OCI-M2 (cell line): ENCODE results near the gene APOLD1.
"Not testable (repeated sequence)": the region's sequence is repeated elsewhere in the genome, so short reads cannot be mapped to it uniquely, and the experiment has no call there.

Source experiments
- DNase-seq: peaks from one replicate; lab custom pipeline; 2025; ENCODE audit not compliant: unreplicated experiment; lab: John Stamatoyannopoulos, UW

APOLD1 gene

GRCh38 chr12:12807517-12807903 lies 22.1 kb downstream of the APOLD1 start:
- DNase-seq = not testable (repeated sequence)

- DNase-seq = no peak
Observed at GRCh38 chr12:12807970-12808702, 22.7 kb downstream of the APOLD1 start.

- no peak for DNase-seq
Observed at GRCh38 chr12:12810553-12811021, 25.1 kb downstream of the APOLD1 start.

GRCh38 chr12:12811343-12811742 lies 25.9 kb downstream of the APOLD1 start:
- DNase-seq = no peak

- DNase-seq = no peak
Observed at GRCh38 chr12:12812174-12812573, 26.7 kb downstream of the APOLD1 start.

- no peak for DNase-seq
Observed at GRCh38 chr12:12812618-12813119, 27.2 kb downstream of the APOLD1 start.

- DNase-seq = no peak
Observed at GRCh38 chr12:12813120-12814101, 28.0 kb downstream of the APOLD1 start, which contains the start of gene DDX47. Gene DDX47, plus strand, starts transcription at chr12:12813346. Its CDS starts 22 bp downstream, at chr12:12813368.

GRCh38 chr12:12817616-12818015 lies 32.2 kb downstream of the APOLD1 start:
- no peak for DNase-seq

- DNase-seq = no peak
Observed at GRCh38 chr12:12818701-12819100, 33.2 kb downstream of the APOLD1 start.

GRCh38 chr12:12819221-12819620 lies 33.8 kb downstream of the APOLD1 start:
- no peak for DNase-seq

GRCh38 chr12:12819752-12820311 lies 34.4 kb downstream of the APOLD1 start:
- no peak for DNase-seq

GRCh38 chr12:12820376-12820775 lies 34.9 kb downstream of the APOLD1 start:
- DNase-seq = not testable (repeated sequence)

GRCh38 chr12:12821975-12822374 lies 36.5 kb downstream of the APOLD1 start:
- no peak for DNase-seq

GRCh38 chr12:12822886-12823285 lies 37.4 kb downstream of the APOLD1 start:
- no peak for DNase-seq

GRCh38 chr12:12823300-12823699 lies 37.8 kb downstream of the APOLD1 start:
- no peak for DNase-seq

GRCh38 chr12:12823811-12824210 lies 38.4 kb downstream of the APOLD1 start:
- DNase-seq = no peak

- no peak for DNase-seq
Observed at GRCh38 chr12:12835378-12836146, 50.1 kb downstream of the APOLD1 start.

- DNase-seq = no peak
Observed at GRCh38 chr12:12836571-12836970, 51.1 kb downstream of the APOLD1 start.

- no peak for DNase-seq
Observed at GRCh38 chr12:12837025-12837812, 51.8 kb downstream of the APOLD1 start.

- DNase-seq = no peak
Observed at GRCh38 chr12:12837813-12838153, 52.3 kb downstream of the APOLD1 start.
